Smooth muscle cell (in vitro differentiated cells): ENCODE measurements around the gene USP20. TPM values are rescaled to one million over a fixed set of nuclear protein-coding genes. Genes with fewer than 3 reads are reported as not detected.

Experiments
- DNase-seq: peaks from one replicate; lab custom pipeline; 2025; ENCODE audit not compliant: unreplicated experiment; lab: John Stamatoyannopoulos, UW
- H2AFZ ChIP-seq: fragments of 200-600 bp; sonication (generic); 2 replicates; pipeline ENCODE4 v1.6.0; 2016; ENCODE audit warnings: antibody characterized with exemption, low read depth, mild to moderate bottlenecking
- H3F3A ChIP-seq: fragments of 200-600 bp; sonication (generic); 2 replicates; pipeline ENCODE4 v1.6.0; 2017; ENCODE audit warnings: antibody characterized with exemption, low read depth
- H3K27ac ChIP-seq: fragments of 200-600 bp; sonication (generic); 2 replicates; pipeline ENCODE4 v1.5.1; 2016; ENCODE audit warnings: low read depth, mild to moderate bottlenecking
- H3K27me3 ChIP-seq: fragments of 200-600 bp; sonication (generic); 2 replicates; pipeline ENCODE4 v1.6.1; 2016; ENCODE audit warnings: low read depth, mild to moderate bottlenecking
- H3K36me3 ChIP-seq: fragments of 200-600 bp; sonication (generic); 2 replicates; pipeline ENCODE4 v1.5.1; 2016; ENCODE audit warnings: low read depth
- H3K4me1 ChIP-seq: fragments of 200-600 bp; sonication (generic); 2 replicates; pipeline ENCODE4 v1.5.1; 2016; ENCODE audit warnings: low read depth
- H3K4me2 ChIP-seq: fragments of 200-600 bp; sonication (generic); 2 replicates; pipeline ENCODE4 v1.6.0; 2016; ENCODE audit warnings: mild to moderate bottlenecking
- H3K4me3 ChIP-seq: fragments of 200-600 bp; sonication (generic); 2 replicates; pipeline ENCODE4 v1.5.1; 2016; ENCODE audit warnings: mild to moderate bottlenecking
- H3K79me2 ChIP-seq: fragments of 200-600 bp; sonication (generic); 2 replicates; pipeline ENCODE4 v1.6.0; 2016; ENCODE audit warnings: low read depth, mild to moderate bottlenecking
- H3K9ac ChIP-seq: fragments of 200-600 bp; sonication (generic); 2 replicates; pipeline ENCODE4 v1.6.0; 2016; ENCODE audit warnings: low read depth
- H3K9me3 ChIP-seq: fragments of 200-600 bp; sonication (generic); replicated peaks from 2 replicates; pipeline ENCODE4 v1.5.1; 2016; ENCODE audit warnings: low read depth
- H4K20me1 ChIP-seq: fragments of 200-600 bp; sonication (generic); 2 replicates; pipeline ENCODE4 v1.6.0; 2016; ENCODE audit warnings: low read depth
- WGBS: methylation state at CpG from one replicate; pipeline ENCODE4 v1.1.7; 2016; ENCODE audit warnings: low lambda C conversion rate; 5-methylcytosine and 5-hydroxymethylcytosine counted together
- polyA plus RNA-seq: library from polyadenylated mRNA; unstranded; fragments of >200 nt; fragmentation: Nextera tagmentation; extraction: Ambion mirVana; gene quantifications from 2 replicates; pipeline ENCODE4 v1.2.1, GENCODE V29; 2016
- total RNA-seq: library from RNA; depleted of rRNA; stranded (reverse); fragments of >200 nt; gene quantifications from 2 replicates; pipeline ENCODE4 v1.2.3, GENCODE V29; 2014
- TF ChIP-seq, protein P1 (sequence below): fragments of 200-600 bp; sonication (generic); IDR thresholded peaks from 2 replicates; pipeline ENCODE4 v1.5.1; 2017; ENCODE audit warnings: borderline replicate concordance, mild to moderate bottlenecking, antibody characterized with exemption; ENCODE audit not compliant: insufficient read depth, poor library complexity, severe bottlenecking

USP20 gene
- total and polyA plus RNA-seq, 2 experiments from 2014 or later, result 14.6 to 29.7 TPM

DNA sequence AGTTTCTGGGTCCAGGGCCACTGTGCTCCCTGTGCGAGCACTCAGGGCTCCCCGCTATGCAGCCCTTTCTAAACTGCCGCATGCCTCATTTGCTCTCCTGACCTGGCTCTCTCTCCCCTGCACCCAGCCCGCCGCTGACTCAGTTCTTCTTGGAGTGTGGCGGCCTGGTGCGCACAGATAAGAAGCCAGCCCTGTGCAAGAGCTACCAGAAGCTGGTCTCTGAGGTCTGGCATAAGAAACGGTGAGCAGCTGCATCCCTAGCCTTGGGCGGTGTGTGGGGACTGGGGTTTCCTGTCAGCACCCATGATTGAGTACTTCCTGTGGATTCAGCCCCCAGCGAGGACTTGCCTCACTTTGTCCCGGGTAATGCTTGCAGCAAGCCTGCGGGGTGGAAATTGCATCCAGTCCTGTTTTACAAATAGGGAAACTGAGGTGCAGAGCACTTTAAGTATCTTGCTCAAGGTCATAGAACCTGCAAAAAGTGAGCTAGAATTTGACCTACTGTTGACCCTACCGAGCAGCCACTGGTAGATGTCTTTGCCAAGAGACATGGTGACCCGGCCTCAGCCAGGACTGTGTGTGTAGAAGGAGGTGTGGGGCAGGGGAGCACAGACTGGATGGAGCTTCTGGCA is 27.9 kb downstream of the USP20 start:
- TF ChIP-seq, protein P1, sequence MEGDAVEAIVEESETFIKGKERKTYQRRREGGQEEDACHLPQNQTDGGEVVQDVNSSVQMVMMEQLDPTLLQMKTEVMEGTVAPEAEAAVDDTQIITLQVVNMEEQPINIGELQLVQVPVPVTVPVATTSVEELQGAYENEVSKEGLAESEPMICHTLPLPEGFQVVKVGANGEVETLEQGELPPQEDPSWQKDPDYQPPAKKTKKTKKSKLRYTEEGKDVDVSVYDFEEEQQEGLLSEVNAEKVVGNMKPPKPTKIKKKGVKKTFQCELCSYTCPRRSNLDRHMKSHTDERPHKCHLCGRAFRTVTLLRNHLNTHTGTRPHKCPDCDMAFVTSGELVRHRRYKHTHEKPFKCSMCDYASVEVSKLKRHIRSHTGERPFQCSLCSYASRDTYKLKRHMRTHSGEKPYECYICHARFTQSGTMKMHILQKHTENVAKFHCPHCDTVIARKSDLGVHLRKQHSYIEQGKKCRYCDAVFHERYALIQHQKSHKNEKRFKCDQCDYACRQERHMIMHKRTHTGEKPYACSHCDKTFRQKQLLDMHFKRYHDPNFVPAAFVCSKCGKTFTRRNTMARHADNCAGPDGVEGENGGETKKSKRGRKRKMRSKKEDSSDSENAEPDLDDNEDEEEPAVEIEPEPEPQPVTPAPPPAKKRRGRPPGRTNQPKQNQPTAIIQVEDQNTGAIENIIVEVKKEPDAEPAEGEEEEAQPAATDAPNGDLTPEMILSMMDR, result no peak
- 69% methylated on average over 14 of the region's 14 CpGs for WGBS
- H3F3A ChIP-seq, result no peaks in the 10 kb centered on the region
- H3K9me3 ChIP-seq, result no peaks in the 10 kb centered on the region
- H3K27me3 ChIP-seq, result no peaks in the 10 kb centered on the region
- DNase-seq, result no peak
- H3K36me3 ChIP-seq, result no peaks in the 10 kb centered on the region
- H3K79me2 ChIP-seq, result no peaks in the 10 kb centered on the region
- H3K4me2 ChIP-seq, result no peak overlapping the region
- H3K4me1 ChIP-seq, result no peaks in the 10 kb centered on the region
- no peak overlapping the region for H2AFZ ChIP-seq
- no peak overlapping the region for H3K4me3 ChIP-seq
- no peak overlapping the region for H3K9ac ChIP-seq
- no peak overlapping the region for H3K27ac ChIP-seq
- H4K20me1 ChIP-seq, result no peaks in the 10 kb centered on the region

DNA sequence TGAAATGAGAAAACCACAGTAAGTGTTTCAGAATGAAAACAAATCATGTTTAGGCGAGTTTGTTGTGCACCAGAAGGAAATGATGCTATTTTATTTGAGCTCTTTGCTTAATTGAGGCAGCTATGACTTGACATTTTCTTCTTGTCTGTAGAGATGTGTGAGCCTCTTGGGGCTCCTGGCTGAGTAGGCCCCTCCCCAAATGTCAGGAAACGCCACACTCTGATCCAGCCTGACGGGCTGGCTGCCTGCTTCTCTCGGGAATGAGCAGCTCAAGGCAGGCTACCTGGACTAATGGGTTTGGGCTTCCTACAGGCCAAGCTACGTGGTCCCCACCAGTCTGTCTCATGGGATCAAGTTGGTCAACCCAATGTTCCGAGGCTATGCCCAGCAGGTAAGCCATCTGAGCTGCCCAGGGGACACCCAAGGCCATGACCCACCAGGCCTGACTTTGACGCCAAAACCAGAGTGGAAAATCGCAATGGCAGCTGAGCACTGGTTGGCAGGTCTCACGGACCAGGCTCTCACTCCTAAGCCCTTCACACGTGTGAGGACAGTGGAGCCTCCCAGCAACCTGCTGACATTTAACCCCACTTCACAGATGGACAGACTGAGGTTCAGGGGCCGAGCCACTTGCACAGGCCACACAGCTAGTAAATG is 29.9 kb downstream of the USP20 start:
- 67% methylated on average over 11 of the region's 11 CpGs for WGBS
- no peaks in the 10 kb centered on the region for H3K4me1 ChIP-seq
- H3K4me3 ChIP-seq, result no peak overlapping the region
- no peaks in the 10 kb centered on the region for H3K36me3 ChIP-seq
- H4K20me1 ChIP-seq, result no peaks in the 10 kb centered on the region
- no peak overlapping the region for H3K9ac ChIP-seq
- H3K27ac ChIP-seq, result no peak overlapping the region
- no peaks in the 10 kb centered on the region for H3F3A ChIP-seq
- H3K4me2 ChIP-seq, result no peak overlapping the region
- DNase-seq, result no peak
- no peaks in the 10 kb centered on the region for H3K9me3 ChIP-seq
- TF ChIP-seq, protein P1, result no peak
- H2AFZ ChIP-seq, result no peak overlapping the region
- no peaks in the 10 kb centered on the region for H3K27me3 ChIP-seq
- no peaks in the 10 kb centered on the region for H3K79me2 ChIP-seq

DNA sequence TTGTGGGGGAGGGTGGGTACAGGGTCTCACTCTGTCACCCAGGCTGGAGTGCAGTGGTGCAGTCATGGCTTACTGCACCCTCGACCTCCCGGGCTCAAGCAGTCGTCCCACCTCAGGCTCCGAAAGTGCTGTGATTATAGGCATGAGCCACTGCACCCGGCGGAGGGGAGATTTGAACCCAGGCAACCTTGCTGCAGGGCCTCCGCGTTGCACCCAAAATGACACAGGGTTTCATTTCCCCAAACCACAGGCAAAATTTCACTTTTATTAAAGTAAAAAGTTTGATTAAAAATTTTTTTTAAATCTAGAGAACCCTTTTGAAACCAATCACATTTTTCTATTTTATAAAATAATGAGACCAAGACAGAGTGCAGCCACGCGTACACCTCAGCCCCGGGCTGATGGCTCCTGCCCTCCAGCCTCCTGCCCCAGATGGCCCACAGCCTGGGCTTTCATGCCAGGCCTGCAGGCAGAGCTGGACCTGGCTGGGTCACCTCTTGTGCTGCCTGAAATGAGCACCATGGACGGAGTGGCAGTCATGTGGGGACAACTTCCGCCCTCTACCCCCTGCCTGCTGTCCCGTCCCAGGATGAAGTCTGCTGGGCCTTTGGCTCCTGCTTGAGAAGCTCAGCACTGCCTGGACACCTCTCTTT is 30.5 kb downstream of the USP20 start:
- H3K36me3 ChIP-seq, result no peaks in the 10 kb centered on the region
- H3K4me3 ChIP-seq, result no peak overlapping the region
- DNase-seq, result no peak
- H3K4me1 ChIP-seq, result no peaks in the 10 kb centered on the region
- no peaks in the 10 kb centered on the region for H3K79me2 ChIP-seq
- no peaks in the 10 kb centered on the region for H3K9me3 ChIP-seq
- H3K9ac ChIP-seq, result no peak overlapping the region
- WGBS, result 90% methylated on average over 13 of the region's 14 CpGs
- no peaks in the 10 kb centered on the region for H3K27me3 ChIP-seq
- H4K20me1 ChIP-seq, result no peaks in the 10 kb centered on the region
- H3K4me2 ChIP-seq, result no peak overlapping the region
- no peak overlapping the region for H2AFZ ChIP-seq
- TF ChIP-seq, protein P1, result no peak
- no peak overlapping the region for H3K27ac ChIP-seq
- no peaks in the 10 kb centered on the region for H3F3A ChIP-seq
